Sigmoid colon (tissue), 7 donors: ENCODE data around the gene FER1L5. TPM values are rescaled to one million over a fixed set of nuclear protein-coding genes. Genes with fewer than 3 reads are reported as not detected.

Source experiments
- DNase-seq: peaks from one replicate; pipeline ENCODE4 v3.0.0-alpha.2; 2019
- H3K27ac ChIP-seq, 4 donors: fragments of 200-600 bp; sonication (generic); one replicate each; pipeline ENCODE4 v1.5.1; 2016 to 2019; ENCODE audit warnings: mild to moderate bottlenecking in 1 of 4
- H3K27me3 ChIP-seq, 3 donors: fragments of 200-600 bp; sonication (generic); one replicate each; pipeline ENCODE4 v1.5.1; 2019; ENCODE audit warnings: mild to moderate bottlenecking in 1 of 3
- H3K36me3 ChIP-seq, 4 donors: fragments of 200-600 bp; sonication (generic); one replicate each; pipeline ENCODE4 v1.5.1; 2016 to 2019
- H3K4me1 ChIP-seq, 4 donors: fragments of 200-600 bp; sonication (generic); one replicate each; pipeline ENCODE4 v1.5.1; 2017 to 2019
- H3K4me3 ChIP-seq, 4 donors: fragments of 200-600 bp; sonication (generic); one replicate each; pipeline ENCODE4 v1.5.1; 2017 to 2019; ENCODE audit warnings: mild to moderate bottlenecking in 2 of 4, moderate library complexity in 1 of 4
- H3K9me3 ChIP-seq, 4 donors: fragments of 200-600 bp in 3 of 4; sonication (generic) in 3 of 4; one replicate each; pipeline versions ENCODE4 v1.5.1 to v1.6.1; 2013 to 2019
- EP300 ChIP-seq, 4 donors: sonication (generic); formaldehyde crosslinking; IDR thresholded peaks; one replicate each; pipeline ENCODE4 v1.6.1; 2017; ENCODE audit warnings: antibody characterized with exemption in 4 of 4
- POLR2A ChIP-seq, 2 donors: fragments of 450-650 bp; IDR thresholded peaks; one replicate each; pipeline ENCODE4 v1.6.1; 2016; ENCODE audit warnings: antibody characterized with exemption in 2 of 2, mild to moderate bottlenecking in 2 of 2, moderate library complexity in 2 of 2
- POLR2AphosphoS5 ChIP-seq, 4 donors: sonication (generic); formaldehyde crosslinking; IDR thresholded peaks; one replicate each; pipeline ENCODE4 v1.6.1; 2017; ENCODE audit warnings: antibody characterized with exemption in 4 of 4
- WGBS, 2 donors: extraction: QIAGEN DNeasy Blood & Tissue Kit; methylation state at CpG; one replicate each; pipeline ENCODE4 v1.1.7; 2013; 5-methylcytosine and 5-hydroxymethylcytosine counted together
- intact Hi-C: fragments of 100-400 bp; cut with DNase I; formaldehyde crosslinking; loops from one replicate; pipeline ENCODE4 v1.15.1; 2023
- polyA plus RNA-seq, 3 donors: library from polyadenylated mRNA; stranded (reverse); fragments of 200-250 nt; gene quantifications; one replicate each; pipeline ENCODE4 v1.2.3, GENCODE V29; 2013
- total RNA-seq, 4 donors: library from RNA; depleted of rRNA; stranded (reverse); fragments of >200 nt; gene quantifications; one replicate each; pipeline ENCODE4 v1.1.0, GENCODE V29; 2016
- TF ChIP-seq, protein P1 (sequence below), 4 experiments: fragments of 450-650 bp in 3 of 4; fragments of 200-600 bp in 1 of 4; IDR thresholded peaks; one replicate each; pipeline ENCODE4 v1.5.1; 2016 to 2019; ENCODE audit warnings: antibody characterized with exemption in 4 of 4, mild to moderate bottlenecking in 3 of 4, moderate library complexity in 2 of 4
- donor health status: healthy with polysubstance abuse.
- donor health status: Bipolar disorder and iron deficiency.
- donor health status: healthy.

FER1L5 gene
- total and polyA plus RNA-seq, 7 donors: under 0.01 to 0.01 TPM; not detected in 5

DNA sequence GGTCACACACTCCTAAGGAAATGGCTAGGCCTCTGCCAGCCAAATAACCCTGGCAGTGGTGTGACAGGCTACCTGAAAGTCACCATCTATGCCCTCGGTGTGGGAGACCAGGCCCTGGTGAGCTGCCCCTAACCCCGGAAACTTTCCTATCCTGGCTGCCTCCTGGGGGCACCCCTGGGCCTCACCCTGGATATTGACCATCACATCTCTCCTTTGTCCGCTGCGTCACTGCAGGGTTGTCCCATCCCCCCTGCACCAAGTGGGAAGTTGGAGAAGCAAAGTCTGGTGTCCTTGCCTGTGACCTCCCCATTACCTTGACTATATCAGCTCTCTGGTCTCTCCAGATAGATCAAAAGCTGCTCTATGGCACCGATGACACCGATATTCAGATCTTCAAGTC, 18.8 kb downstream of the FER1L5 start:
- WGBS, 2 donors: 94 to 97% methylated on average over 6 of the region's 6 CpGs
- Histone ChIP-seq H3K36me3 (no peaks in the 10 kb centered on the region), H3K4me3 (no peak overlapping the region), H3K4me1 (peaks cover 0 to 12% (median 5%) of the 10 kb centered on the region in 4 donors), H3K9me3 (peaks cover 0 to 4% (median 0%) of the 10 kb centered on the region in 4 donors), H3K27ac (no peak overlapping the region), H3K27me3 (no peaks in the 10 kb centered on the region)
- intact Hi-C loops: no loop called here
- TF ChIP-seq POLR2AphosphoS5 (IDR thresholded peaks at IDR 0.05): no peak
- TF ChIP-seq, protein P1, sequence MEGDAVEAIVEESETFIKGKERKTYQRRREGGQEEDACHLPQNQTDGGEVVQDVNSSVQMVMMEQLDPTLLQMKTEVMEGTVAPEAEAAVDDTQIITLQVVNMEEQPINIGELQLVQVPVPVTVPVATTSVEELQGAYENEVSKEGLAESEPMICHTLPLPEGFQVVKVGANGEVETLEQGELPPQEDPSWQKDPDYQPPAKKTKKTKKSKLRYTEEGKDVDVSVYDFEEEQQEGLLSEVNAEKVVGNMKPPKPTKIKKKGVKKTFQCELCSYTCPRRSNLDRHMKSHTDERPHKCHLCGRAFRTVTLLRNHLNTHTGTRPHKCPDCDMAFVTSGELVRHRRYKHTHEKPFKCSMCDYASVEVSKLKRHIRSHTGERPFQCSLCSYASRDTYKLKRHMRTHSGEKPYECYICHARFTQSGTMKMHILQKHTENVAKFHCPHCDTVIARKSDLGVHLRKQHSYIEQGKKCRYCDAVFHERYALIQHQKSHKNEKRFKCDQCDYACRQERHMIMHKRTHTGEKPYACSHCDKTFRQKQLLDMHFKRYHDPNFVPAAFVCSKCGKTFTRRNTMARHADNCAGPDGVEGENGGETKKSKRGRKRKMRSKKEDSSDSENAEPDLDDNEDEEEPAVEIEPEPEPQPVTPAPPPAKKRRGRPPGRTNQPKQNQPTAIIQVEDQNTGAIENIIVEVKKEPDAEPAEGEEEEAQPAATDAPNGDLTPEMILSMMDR (IDR thresholded peaks at IDR 0.05): no peak
- TF ChIP-seq POLR2A (IDR thresholded peaks at IDR 0.05): no peak
- TF ChIP-seq EP300 (IDR thresholded peaks at IDR 0.05): no peak
- DNase-seq: no peak

GRCh38 chr2:96662360-96662759, 19.8 kb downstream of the FER1L5 start:
- WGBS, 2 donors: 92 to 94% methylated on average over 9 of the region's 9 CpGs

DNA sequence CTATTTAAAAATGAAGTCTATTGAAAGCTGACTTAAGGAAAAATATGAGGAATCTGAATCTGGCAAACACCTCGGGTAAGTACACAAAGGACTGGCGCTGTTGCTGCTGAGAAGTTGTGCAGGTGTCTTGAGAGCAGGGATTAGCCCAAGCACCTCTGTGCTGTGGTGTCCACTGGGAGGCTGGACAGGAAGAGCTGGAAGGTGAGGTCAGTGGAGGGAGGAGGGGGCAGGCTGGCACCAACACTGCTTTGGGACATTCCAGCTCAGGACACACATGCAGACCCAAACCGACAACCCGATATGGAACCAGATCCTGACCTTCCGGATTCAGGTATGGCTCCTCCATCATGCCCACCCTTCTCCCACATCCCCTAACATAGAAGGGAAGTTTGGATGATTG, 20.6 kb downstream of the FER1L5 start:
- Histone ChIP-seq H3K27ac (no peak overlapping the region), H3K4me3 (no peak overlapping the region), H3K9me3 (peaks cover 0 to 4% (median 0%) of the 10 kb centered on the region in 4 donors), H3K36me3 (no peaks in the 10 kb centered on the region), H3K4me1 (peaks cover 0 to 12% (median 5%) of the 10 kb centered on the region in 4 donors), H3K27me3 (no peaks in the 10 kb centered on the region)
- no peak for DNase-seq
- 82 to 89% methylated on average over 5 of the region's 5 CpGs for WGBS, 2 donors
- intact Hi-C loops: no loop called here
- no peak for TF ChIP-seq POLR2A (IDR thresholded peaks at IDR 0.05)
- TF ChIP-seq, protein P1 (IDR thresholded peaks at IDR 0.05): no peak
- no peak for TF ChIP-seq POLR2AphosphoS5 (IDR thresholded peaks at IDR 0.05)
- no peak for TF ChIP-seq EP300 (IDR thresholded peaks at IDR 0.05)

More at GRCh38 chr2:96662360-96662759, 19.8 kb downstream of the FER1L5 start:
- Histone ChIP-seq H3K4me3 (no peak overlapping the region), H3K27ac (no peak overlapping the region), H3K4me1 (peaks cover 0 to 12% (median 5%) of the 10 kb centered on the region in 4 donors), H3K9me3 (peaks cover 0 to 4% (median 0%) of the 10 kb centered on the region in 4 donors), H3K36me3 (no peaks in the 10 kb centered on the region), H3K27me3 (no peaks in the 10 kb centered on the region)
- DNase-seq: no peak
- TF ChIP-seq, protein P1 (IDR thresholded peaks at IDR 0.05): no peak
- TF ChIP-seq POLR2A (IDR thresholded peaks at IDR 0.05) (no peak), EP300 (IDR thresholded peaks at IDR 0.05) (no peak), POLR2AphosphoS5 (IDR thresholded peaks at IDR 0.05) (no peak)
- intact Hi-C loops: no loop called here

DNA sequence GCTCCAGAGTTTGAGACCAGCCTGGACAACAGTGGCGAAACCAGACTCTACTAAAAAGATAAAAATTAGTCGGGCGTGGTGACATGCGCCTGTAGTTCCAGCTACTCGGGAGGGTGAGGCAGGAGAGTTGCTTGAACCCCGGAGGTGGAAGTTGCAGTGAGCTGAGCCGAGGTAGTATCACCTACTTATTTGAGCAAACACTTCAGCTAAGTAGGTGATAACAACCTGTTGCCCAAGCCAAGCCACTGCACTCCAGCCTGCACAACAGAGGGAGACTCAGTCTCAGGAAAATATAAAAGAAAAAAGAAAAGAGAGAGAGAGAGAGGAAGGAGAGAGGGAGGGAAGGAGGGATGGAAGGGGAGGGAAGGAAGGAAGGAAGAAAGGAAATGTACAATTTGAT, 21.3 kb downstream of the FER1L5 start:
- DNase-seq: no peak
- Histone ChIP-seq H3K4me1 (peaks cover 0 to 12% (median 5%) of the 10 kb centered on the region in 4 donors), H3K36me3 (no peaks in the 10 kb centered on the region), H3K9me3 (peaks cover 0 to 4% (median 0%) of the 10 kb centered on the region in 4 donors), H3K4me3 (no peak overlapping the region), H3K27me3 (no peaks in the 10 kb centered on the region), H3K27ac (no peak overlapping the region)
- 72 to 90% methylated on average over 7 of the region's 7 CpGs for WGBS, 2 donors
- intact Hi-C loops: no loop called here
- TF ChIP-seq POLR2AphosphoS5 (IDR thresholded peaks at IDR 0.05) (no peak), EP300 (IDR thresholded peaks at IDR 0.05) (no peak), POLR2A (IDR thresholded peaks at IDR 0.05) (no peak)
- TF ChIP-seq, protein P1 (IDR thresholded peaks at IDR 0.05): no peak
